OCI-LY7 (cell line): ENCODE data around the gene RAD51B. TPM values are rescaled to one million over a fixed set of nuclear protein-coding genes. Genes with fewer than 3 reads are reported as not detected.

Source experiments
- BruUV-seq: library from RNA; stranded (reverse); fragments of 400-500 nt; replicated peaks from 2 replicates; lab custom pipeline; 2021; lab: Mats Ljungman, UMichigan
- CTCF ChIA-PET: fragments of 300-600 bp; sonication (Branson Sonifier 250); formaldehyde crosslinking; loops from one replicate; lab custom pipeline; 2022; ENCODE audit warnings: antibody characterized with exemption; ENCODE audit not compliant: unreplicated experiment; lab: Charles Lee
- POLR2A ChIA-PET: fragments of 300-600 bp; sonication (Branson Sonifier 250); formaldehyde crosslinking; loops from one replicate; lab custom pipeline; 2022; ENCODE audit warnings: antibody characterized with exemption; lab: Charles Lee
- DNase-seq: peaks from one replicate; pipeline ENCODE4 v3.0.0-alpha.2; 2015; ENCODE audit warnings: low spot score
- H2AFZ ChIP-seq: fragments of 200-600 bp; sonication (generic), shearing (Covaris generic); 2 replicates; pipeline ENCODE4 v1.6.1; 2014; ENCODE audit warnings: mild to moderate bottlenecking, antibody characterized with exemption, low read length, moderate library complexity
- H3K27ac ChIP-seq: fragments of 200-600 bp; sonication (generic); 2 replicates; pipeline ENCODE4 v1.5.1; 2014; ENCODE audit warnings: mixed run types, low read depth, mild to moderate bottlenecking, moderate library complexity, low read length, inconsistent platforms; ENCODE audit not compliant: poor library complexity, severe bottlenecking
- H3K36me3 ChIP-seq: fragments of 200-600 bp; sonication (generic); 2 replicates; pipeline ENCODE4 v1.6.1; 2014; ENCODE audit warnings: mild to moderate bottlenecking, antibody characterized with exemption, low read length, moderate library complexity, mixed read lengths; ENCODE audit not compliant: insufficient read depth
- H3K4me1 ChIP-seq: fragments of 200-600 bp; sonication (generic); 2 replicates; pipeline ENCODE4 v1.5.1; 2014; ENCODE audit warnings: mild to moderate bottlenecking, low read length; ENCODE audit not compliant: insufficient read depth, poor library complexity, severe bottlenecking
- H3K4me2 ChIP-seq: fragments of 200-600 bp; sonication (generic); 2 replicates; pipeline ENCODE4 v1.6.1; 2014; ENCODE audit warnings: mild to moderate bottlenecking, low read length
- H3K4me3 ChIP-seq: fragments of 200-600 bp; sonication (generic); 2 replicates; pipeline ENCODE4 v1.5.1; 2014; ENCODE audit warnings: mild to moderate bottlenecking, low read depth, low read length; ENCODE audit not compliant: poor library complexity, severe bottlenecking
- H3K79me2 ChIP-seq: fragments of 200-600 bp; sonication (generic); 2 replicates; pipeline ENCODE4 v1.6.1; 2016; ENCODE audit warnings: low read depth, mild to moderate bottlenecking, low read length, moderate library complexity, mixed read lengths; ENCODE audit not compliant: insufficient read depth
- H3K9me2 ChIP-seq: fragments of 200-600 bp; sonication (generic); 2 replicates; pipeline ENCODE4 v1.6.1; 2016; ENCODE audit warnings: mild to moderate bottlenecking, low read length, mixed read lengths; ENCODE audit not compliant: insufficient read depth
- H3K9me3 ChIP-seq: fragments of 200-600 bp; sonication (generic); 2 replicates; pipeline ENCODE4 v1.6.1; 2014; ENCODE audit warnings: mild to moderate bottlenecking, mixed run types, low read length, mixed read lengths
- H4K20me1 ChIP-seq: fragments of 200-600 bp; sonication (generic); 2 replicates; pipeline ENCODE4 v1.6.1; 2014; ENCODE audit warnings: mild to moderate bottlenecking, antibody characterized with exemption, low read length, moderate library complexity, mixed read lengths; ENCODE audit not compliant: insufficient read depth
- EZH2phosphoT487 ChIP-seq: fragments of 200-600 bp; sonication (generic); IDR thresholded peaks from 2 replicates; pipeline ENCODE4 v1.6.1; 2018; ENCODE audit warnings: low read depth, borderline replicate concordance, mild to moderate bottlenecking, mixed run types, antibody characterized with exemption, low read length, moderate library complexity, mixed read lengths
- intact Hi-C: fragments of 100-400 bp; cut with micrococcal nuclease; formaldehyde crosslinking; loops from one replicate; pipeline ENCODE4 v1.10.0; 2022; ENCODE audit not compliant: unreplicated experiment
- total RNA-seq, 2 experiments: library from RNA; depleted of rRNA in 1 of 2; stranded (reverse); fragments of >200 nt in 1 of 2; shearing (Covaris generic) in 1 of 2; gene quantifications; 2 replicates each; pipeline ENCODE4 v1.2.3, GENCODE V29; 2014 to 2022
- TF ChIP-seq, protein P1 (sequence below): fragments of 200-600 bp; sonication (generic); conservative IDR thresholded peaks from 2 replicates; pipeline ENCODE4 v1.5.1; 2014; ENCODE audit warnings: mild to moderate bottlenecking, antibody characterized with exemption, low read length, moderate library complexity, mixed read lengths

Gene RAD51B
- total RNA-seq, 2 experiments from 2014 or later: 41.4 to 89.9 TPM

DNA sequence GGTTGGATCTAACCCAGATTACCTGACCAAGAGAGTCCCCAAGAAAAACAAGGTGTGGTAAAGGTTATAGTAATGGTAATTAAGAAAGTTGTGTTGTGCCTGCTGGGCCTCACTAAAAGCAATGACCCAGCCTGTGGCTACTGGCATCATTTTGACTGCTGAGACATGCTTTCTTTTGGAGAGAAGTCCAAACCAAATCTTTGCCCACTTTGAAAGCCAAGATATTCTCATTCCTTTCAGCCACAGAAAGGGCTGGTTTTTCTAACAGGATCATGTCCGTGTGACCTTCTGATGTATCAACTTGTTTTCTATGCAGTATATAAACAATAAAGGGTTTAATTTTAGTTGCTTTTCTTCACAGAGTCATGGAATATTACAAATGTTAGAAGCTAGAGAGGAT lies 388.6 kb downstream of the RAD51B start:
- no peak overlapping the region for H3K27ac ChIP-seq
- H3K4me2 ChIP-seq: no peak overlapping the region
- H3K4me1 ChIP-seq: peaks cover 14% of the 10 kb centered on the region
- TF ChIP-seq, protein P1, sequence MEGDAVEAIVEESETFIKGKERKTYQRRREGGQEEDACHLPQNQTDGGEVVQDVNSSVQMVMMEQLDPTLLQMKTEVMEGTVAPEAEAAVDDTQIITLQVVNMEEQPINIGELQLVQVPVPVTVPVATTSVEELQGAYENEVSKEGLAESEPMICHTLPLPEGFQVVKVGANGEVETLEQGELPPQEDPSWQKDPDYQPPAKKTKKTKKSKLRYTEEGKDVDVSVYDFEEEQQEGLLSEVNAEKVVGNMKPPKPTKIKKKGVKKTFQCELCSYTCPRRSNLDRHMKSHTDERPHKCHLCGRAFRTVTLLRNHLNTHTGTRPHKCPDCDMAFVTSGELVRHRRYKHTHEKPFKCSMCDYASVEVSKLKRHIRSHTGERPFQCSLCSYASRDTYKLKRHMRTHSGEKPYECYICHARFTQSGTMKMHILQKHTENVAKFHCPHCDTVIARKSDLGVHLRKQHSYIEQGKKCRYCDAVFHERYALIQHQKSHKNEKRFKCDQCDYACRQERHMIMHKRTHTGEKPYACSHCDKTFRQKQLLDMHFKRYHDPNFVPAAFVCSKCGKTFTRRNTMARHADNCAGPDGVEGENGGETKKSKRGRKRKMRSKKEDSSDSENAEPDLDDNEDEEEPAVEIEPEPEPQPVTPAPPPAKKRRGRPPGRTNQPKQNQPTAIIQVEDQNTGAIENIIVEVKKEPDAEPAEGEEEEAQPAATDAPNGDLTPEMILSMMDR: no peak
- no peak for TF ChIP-seq EZH2phosphoT487
- POLR2A ChIA-PET: interaction anchor here (0.6 kb wide), 1 partner anchor 181 kb away, joined by 3 read pairs; no protein-coding TSS in a partner anchor
- no peak overlapping the region for H2AFZ ChIP-seq
- no peak overlapping the region for H3K4me3 ChIP-seq
- BruUV-seq: no TSS peak
- no peaks in the 10 kb centered on the region for H4K20me1 ChIP-seq
- CTCF ChIA-PET: no interaction called here
- H3K79me2 ChIP-seq: no peaks in the 10 kb centered on the region
- H3K9me3 ChIP-seq: no peaks in the 10 kb centered on the region
- no peaks in the 10 kb centered on the region for H3K9me2 ChIP-seq
- intact Hi-C loops: no loop called here
- no peak for DNase-seq
- H3K36me3 ChIP-seq: no peaks in the 10 kb centered on the region

DNA sequence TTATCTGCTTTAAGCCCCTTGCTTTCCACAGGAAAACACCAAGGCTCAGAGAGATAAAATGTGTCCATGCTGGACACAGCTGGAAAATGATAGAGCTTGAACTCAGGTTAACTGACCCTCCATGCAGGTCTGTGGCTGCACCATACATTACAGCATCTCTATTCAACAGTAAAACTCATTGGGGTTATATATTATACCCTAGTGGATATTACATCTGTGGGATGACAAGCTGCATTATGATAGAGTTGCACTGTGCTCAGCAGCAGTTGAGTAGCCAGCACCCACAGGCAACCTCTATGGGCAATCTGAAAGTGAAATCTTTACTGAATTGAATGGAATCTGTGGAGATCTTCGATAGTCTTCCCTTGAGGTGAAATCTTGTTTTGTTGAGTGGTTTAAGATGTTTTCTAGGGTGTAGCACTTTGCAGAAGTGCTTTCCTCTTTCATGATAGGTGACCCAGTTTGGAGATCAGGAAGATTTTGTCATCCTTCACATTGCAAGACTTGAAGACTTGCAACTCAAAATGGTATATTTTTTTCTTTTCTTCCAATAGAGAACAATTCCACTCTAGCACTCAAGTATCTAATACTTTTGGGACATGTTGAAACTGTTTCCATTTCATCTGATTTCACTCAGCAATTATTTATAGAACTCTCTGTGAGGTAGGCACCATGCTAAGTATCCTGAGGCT lies 389.2 kb downstream of the RAD51B start:
- Histone ChIP-seq H3K4me1 (peaks cover 14% of the 10 kb centered on the region), H3K36me3 (no peaks in the 10 kb centered on the region), H3K4me3 (no peak overlapping the region), H2AFZ (no peak overlapping the region), H3K79me2 (no peaks in the 10 kb centered on the region), H3K9me3 (no peaks in the 10 kb centered on the region), H3K4me2 (no peak overlapping the region), H3K27ac (no peak overlapping the region), H4K20me1 (no peaks in the 10 kb centered on the region), H3K9me2 (no peaks in the 10 kb centered on the region)
- ChIA-PET POLR2A (interaction anchor here (0.6 kb wide), 1 partner anchor 181 kb away, joined by 3 read pairs; no protein-coding TSS in a partner anchor), CTCF (no interaction called here)
- intact Hi-C loops: no loop called here
- BruUV-seq: no TSS peak
- TF ChIP-seq, protein P1: no peak
- TF ChIP-seq EZH2phosphoT487: no peak
- DNase-seq: no peak

DNA sequence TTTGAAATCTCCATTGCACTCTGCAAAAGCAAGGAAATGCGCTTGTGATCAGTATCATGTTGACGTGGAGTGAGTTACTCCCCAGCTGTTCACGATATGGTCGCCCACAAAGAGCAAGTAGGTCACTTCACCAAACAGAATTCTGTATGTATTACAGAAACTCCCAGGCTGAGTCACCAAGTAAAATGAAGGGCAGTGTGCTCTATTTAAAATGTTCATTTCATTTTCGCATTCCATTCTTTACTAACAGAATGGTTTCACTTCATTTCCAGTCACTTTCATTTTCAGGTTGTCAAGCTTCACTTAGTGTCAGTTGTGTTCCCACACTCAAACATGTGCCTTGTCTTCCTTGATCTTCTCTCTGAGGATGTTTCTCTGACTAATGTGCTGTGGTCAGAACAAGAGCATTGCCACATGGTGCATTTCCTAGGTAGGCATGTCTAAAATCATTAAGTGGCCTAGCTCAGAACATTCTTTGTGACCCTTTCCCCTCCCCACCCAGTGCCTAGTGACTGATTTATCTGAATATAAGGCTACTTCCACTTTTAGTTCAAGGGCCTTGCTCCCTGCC lies 391.2 kb downstream of the RAD51B start:
- Histone ChIP-seq H3K79me2 (no peaks in the 10 kb centered on the region), H3K27ac (peak overlapping the region; percentile 20), H3K9me3 (no peaks in the 10 kb centered on the region), H4K20me1 (no peaks in the 10 kb centered on the region), H3K4me3 (peak overlapping the region; percentile 26), H2AFZ (peak overlapping the region; percentile 27; the same call in 1 of the 2 replicates), H3K36me3 (no peaks in the 10 kb centered on the region), H3K4me1 (peaks cover 14% of the 10 kb centered on the region), H3K9me2 (no peaks in the 10 kb centered on the region), H3K4me2 (peak overlapping the region; percentile 54)
- ChIA-PET POLR2A (interaction anchor here (0.6 to 1.1 kb wide), 4 partner anchors 18 to 376 kb away, joined by 3 read pairs; no protein-coding TSS in a partner anchor), CTCF (no interaction called here)
- no TSS peak for BruUV-seq
- TF ChIP-seq EZH2phosphoT487: no peak
- TF ChIP-seq, protein P1: no peak
- peak; percentile 70 for DNase-seq
- intact Hi-C loops: no loop called here
